ENCODE measurements around the gene TRPV3.

- TF ChIP-seq EZH2phosphoT487 (IDR thresholded peaks at IDR 0.05; ENCODE audit: low read depth) (no peak), CTCF (IDR thresholded peaks at IDR 0.05; ENCODE audit: low read depth, low read length) (no peak)
Observed at GRCh38 chr17:3546521-3546920, 11.1 kb downstream of the TRPV3 start.

Data from OCI-LY3 (cell line).